GM19193 (cell line): ENCODE results near the gene WDR46.
A peak's percentile ranks its signal among the peaks of the same experiment; 100 is the strongest.

Experiments used
- POLR2A ChIP-seq: IDR thresholded peaks from 4 replicates; pipeline ENCODE4 v1.6.1; 2011; ENCODE audit not compliant: insufficient read depth, insufficient read length; ENCODE audit errors: extremely low read depth

The WDR46 gene

DNA sequence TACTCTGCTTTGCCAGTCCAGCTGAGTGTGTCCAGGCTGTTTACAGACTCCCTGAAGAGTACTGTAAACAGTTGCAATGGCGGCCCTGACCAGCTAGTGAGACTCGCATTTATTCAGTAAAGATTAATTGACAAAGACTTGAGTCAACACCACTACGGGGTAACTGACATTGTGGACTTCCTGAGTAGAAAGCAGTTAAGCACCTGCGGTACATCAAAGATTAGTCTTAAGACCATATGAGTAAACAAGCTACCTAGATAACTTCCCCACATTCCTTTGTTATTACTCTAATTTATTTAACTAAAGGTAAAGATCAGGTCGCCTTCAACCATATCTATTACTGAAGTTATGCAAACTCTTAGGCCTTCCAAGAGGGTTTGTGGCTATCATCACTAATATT, 30.0 kb downstream of the WDR46 start:
- no peak for TF ChIP-seq POLR2A

DNA sequence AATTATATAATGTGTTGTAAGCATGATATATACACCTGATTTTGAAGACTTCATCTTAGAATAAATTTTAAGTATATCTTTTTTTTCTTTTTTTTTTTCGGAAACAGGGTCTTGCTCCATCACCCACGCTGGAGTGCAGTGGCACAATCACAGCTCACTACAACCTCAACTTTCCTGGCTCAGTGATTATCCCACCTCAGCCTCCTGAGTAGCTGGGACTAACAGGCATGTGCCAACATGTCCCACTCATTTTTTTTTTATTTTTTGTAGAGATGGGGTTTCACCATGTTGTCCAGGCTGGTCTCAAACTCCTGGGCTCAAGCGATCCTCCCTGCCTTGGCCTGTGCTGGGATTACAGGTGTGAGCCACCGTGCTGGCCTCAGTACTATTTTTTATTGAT, 34.4 kb downstream of the WDR46 start:
- no peak for TF ChIP-seq POLR2A

DNA sequence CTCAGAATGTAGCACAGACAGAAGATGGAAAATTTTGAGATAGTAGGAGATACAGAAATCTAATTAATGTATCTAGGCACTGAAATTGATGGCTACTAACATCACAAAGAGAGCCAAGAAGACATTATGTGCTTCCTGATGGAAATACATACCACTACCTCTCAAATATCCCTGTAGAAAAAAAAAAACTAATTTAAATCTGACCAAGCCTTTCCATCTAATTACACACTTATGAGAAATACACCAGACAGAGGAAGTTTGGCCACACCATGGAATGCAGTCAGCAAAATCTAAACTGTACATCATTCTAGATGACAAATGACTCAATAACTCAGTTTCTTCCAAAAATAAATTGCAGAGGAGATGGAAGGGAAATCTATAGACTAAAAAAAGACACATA, 36.3 kb downstream of the WDR46 start:
- no peak for TF ChIP-seq POLR2A

DNA sequence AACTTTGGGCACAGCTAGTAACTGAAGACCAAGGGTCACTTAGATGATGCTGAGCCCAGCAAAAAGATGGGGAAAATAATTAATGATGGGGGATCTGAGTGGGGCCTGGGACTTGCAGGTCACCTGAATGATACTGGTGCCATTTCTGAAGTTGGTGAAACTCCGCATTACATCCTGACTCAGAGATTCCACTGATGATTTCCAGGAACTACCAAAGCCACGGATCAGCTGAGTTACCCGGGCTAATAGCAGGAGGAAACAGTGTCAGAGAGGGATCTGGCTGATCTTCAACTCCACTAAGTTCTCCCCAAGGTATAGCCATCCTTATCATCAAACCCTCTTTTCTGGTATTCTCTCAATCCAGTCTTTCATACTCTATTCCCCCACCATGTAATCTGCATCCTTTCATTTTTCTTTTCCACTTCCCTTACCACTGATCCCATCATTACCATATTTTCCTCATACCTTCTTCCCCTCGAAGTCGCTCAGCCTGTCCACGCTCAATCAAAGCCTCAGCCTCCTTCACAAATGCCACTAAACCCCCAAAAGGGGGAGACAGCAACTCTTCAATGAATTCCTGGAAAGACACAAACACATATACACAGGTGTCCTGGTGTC, 37.5 kb downstream of the WDR46 start:
- no peak for TF ChIP-seq POLR2A

DNA sequence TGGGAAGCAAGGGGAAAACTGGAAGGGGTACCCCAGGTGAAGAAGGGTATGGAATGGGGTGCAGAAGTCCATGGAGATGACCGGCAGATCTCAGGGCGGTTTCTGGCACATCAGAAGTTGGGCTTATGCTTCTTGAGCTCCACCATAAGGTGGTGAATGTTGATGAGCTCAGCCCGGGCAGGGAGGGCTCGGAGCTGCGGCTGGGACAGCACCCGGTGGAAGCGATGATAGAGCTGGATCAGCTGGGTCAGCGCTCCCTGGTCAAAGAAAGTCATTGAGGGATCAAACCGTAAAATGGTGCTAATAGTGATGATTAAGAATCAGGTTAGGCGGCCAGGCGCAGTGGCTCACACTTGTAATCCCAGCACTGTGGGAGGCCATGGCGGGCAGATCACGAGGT, 38.3 kb downstream of the WDR46 start:
- no peak for TF ChIP-seq POLR2A

DNA sequence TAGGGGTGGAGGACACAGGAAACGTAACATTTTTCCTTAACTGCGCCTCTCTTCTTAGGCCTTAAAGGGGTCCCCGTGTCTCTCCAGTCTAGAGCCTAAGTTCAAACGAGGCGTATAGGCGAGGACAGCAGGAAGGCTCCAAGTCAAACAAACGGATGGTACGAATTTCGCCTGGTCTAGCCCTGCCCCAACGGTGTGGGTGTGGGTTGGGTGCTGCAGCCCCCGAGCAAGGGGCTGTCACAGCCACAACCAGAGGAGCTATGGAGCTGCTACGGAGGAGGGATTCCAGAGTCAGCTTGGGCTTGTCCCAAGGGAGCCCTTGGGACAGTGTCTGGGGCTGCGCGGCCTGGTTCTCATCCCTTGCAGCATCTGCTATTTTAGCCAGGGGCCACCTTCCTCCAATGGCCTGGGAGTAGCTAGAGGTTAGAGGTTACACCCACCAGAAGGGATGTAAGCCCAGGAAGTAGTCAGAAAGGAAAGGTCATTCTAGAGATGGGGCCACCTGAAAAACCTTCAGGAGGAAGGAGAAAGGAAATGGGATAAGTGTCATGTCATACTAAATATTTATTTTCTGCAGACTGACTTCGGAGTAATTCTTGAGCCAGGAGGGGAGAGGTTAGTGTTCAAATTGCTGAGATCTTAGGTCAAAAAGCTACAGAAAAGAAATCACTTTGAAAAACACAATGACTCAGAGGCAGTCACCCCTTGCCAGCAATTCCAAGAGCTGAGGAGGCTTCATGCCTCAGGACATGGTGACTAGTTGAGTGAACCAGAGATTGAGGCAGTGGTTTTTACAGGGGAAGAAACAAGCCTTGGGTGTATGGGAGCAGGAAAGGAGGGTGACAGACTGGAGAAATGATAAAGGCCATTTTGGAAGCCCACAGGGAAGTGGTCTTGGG, 39.1 kb downstream of the WDR46 start:
- TF ChIP-seq POLR2A, result no peak

DNA sequence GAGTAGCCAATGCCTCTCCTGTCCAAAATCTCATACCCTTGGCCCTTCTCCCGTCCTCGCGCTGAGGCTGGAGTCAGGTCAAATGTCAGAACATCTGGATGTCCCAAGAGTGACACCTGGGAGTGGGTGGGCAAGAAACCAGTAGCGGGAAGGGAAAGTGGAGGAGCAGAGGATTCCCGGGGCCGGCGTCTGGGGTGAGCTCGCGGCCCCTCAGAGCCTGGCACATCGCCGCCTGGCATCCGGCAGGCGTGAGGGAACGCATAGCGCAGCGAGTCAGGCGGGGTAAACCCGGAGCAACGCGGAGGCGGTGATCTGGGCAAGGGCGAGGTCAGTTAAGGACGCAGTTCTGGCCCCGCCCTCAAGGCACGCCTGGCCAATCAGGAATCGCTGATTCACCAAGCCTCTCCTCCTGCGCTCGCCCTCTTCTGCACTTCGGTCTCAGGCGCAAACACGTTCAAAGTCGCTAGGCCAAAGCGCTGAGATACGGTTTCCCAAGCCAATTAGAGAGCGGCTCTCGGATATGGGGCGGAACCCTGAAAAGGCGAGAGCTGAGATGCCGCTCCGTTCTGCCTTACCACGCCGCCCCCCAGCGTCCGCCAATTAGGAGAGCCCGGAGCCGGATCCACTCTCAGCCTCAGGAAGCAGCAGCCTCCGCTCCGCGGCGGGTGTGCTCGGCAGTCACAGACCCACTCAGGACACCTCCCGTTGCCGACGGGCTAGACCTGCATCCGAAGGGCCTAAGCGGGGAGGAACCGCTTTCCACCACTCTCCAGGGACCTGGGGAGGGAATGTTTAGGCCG, 39.9 kb downstream of the WDR46 start:
- TF ChIP-seq POLR2A, result peak; percentile 91

DNA sequence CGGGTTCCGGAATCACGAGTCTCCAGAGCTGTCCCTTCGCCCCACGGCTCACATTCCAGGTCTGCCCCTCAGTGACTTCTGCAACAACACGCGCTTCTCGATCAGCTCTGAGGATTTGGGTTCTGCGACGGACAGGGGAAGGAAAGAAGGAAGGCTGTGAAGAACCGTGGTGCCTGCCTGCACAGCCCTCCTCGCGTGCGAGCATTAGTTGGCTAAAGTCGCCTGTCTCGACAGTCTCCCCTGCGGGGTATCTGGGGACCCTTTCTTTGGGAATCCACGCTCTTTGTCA, 40.5 kb downstream of the WDR46 start:
- no peak for TF ChIP-seq POLR2A

DNA sequence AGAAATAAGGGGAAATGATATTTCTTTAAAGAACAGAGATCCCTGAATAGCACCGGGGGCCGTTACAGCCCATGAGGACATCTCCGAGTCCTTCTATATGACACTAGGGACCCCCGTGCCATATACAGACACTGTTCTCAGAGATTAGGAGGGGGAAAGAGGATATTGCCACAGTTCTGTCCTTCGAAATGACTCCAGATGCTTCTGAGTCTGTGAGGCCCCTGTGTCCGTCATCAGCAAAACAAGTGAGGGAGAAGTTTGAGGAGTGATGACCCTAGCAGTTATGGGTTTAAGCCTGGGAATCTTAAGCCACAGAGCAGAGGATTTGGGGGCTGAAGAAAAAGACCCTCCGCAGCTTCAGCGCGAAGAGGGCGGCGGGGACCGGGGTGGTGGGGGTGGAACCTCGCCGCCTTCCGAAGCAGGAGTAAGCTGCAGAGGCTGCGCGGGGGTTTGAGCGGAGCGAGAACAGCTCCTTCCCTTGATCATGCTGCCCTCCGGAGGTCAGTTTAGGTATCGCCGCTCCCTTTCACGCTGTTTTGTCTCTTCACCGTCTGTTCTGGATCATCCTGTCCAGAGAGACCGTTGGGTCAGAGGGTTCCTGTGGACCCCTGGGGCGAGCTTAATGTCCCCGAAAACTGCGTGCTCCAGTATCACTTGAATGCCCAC, 40.9 kb downstream of the WDR46 start:
- TF ChIP-seq POLR2A, result no peak

DNA sequence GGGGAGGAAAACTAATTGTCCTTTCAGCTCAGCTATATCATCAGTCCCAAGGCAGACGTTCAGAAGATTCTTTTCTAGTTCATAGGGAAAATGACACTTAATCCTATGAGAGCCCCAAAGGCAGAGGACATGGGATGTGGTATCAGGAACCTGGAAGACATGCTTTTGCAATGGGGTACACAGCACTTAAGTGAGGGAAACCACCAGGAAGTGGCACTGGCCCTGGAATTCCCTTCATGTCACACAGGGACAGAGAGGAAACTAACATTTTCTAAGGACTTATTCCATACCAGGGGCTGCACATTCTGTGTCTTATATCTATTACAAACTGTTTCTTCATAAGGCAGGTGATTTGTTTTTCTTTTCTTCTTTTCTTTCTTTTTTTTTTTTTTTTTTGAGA, 45.6 kb downstream of the WDR46 start:
- TF ChIP-seq POLR2A, result no peak

DNA sequence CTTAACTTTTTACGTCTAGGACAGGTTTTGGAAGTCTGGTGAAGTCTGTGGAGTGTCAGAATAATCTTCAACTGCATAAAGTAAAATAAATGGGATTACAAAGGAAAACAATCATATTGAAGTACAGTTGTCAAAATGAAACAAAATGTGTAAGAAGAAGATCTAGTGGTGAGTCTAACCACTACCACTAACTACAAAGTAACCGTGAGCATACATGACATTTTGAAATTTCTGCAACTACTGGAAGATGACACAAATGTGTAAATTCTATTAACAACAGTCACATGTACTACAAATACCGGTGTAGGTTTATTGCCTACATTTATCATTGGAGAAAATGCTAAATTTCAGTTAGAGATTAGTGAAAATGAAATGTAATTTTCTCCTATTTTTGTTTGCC, 47.1 kb downstream of the WDR46 start:
- TF ChIP-seq POLR2A, result no peak

DNA sequence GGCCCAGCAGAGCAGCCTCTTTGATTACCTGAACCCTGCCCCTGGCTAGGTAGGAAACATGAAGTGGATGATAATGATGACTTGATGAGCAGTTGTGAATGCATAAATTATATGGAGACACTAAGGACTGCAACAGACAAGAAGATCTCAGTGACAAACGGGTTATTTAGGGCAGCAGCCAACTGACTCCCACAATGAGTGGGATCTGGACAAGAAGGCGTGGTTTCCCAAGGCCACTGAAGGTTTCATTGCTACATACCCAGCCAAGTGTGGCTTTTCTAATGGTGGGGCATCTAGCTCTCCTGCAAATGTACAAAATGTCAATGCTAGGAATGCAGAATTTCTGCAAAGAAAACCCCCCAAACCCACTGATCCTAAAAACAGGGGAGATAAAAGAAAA, 51.3 kb downstream of the WDR46 start:
- TF ChIP-seq POLR2A, result no peak

DNA sequence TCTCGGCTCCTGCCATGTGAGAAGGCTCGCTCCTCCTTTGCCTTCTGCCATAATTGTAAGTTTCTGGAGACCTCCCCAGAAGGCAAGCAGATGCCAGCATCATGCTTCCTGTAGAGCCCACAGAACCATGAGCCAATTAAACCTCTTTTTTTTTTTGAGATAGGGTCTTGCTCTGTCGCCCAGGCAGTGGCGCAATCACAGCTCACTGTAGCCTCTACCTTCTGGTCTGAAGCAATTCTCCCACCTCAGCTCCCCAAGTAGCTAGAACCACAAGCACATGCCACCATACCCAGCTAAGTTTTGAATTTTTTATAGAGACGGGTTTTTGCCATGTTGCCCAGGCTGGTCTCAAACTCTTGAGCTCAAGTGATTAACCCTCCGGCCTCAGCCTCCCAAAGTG, 52.2 kb downstream of the WDR46 start:
- TF ChIP-seq POLR2A, result no peak

DNA sequence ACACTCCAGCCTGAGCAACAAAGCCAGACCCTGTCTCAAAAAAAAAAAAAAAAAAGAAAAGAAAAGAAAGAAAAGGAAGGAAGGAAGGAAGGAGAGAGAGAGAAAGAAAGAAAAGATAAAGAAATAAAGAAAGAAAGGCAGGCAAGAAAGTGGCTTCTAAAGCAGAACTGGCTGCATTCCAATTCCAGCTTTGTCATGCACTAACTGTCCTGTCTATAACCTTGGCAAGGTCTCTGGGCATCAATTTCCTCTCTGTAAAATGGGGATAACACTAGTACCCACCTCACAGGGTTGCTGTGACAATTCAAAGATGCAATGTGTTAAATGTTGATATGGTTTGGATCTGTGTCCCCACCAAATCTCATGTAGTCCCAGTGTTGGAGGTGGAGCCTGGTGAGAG, 52.7 kb downstream of the WDR46 start:
- no peak for TF ChIP-seq POLR2A

DNA sequence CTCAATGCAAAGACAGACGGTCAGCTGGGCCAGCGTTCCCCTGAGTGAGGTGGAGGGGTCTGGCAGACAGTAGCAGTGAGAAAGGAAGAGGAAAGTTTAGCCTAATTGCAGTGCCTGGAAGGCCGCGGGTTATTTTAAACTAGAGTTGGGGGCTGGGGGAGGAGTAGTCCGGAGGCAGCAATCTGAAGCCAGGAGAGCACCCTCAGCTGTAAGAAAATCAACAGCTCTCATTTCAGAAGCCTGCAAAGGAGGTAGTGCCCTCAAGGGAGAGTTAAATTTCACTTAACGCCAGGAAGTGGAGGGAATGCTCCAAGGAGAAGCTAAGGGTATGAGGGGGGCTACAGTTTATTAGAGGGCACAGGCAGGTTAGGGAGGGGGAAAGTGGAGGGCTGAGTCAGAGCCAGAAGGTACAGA, 53.8 kb downstream of the WDR46 start:
- TF ChIP-seq POLR2A, result no peak
